Measurements from ENCODE around the gene TMEM202. TPM values are rescaled to one million over a fixed set of nuclear protein-coding genes. Genes with fewer than 3 reads are reported as not detected.

The TMEM202 gene
- total and polyA plus RNA-seq, 2 experiments from 2014 or later: not detected

GRCh38 chr15:72358121-72358520 is 40.0 kb upstream of the TMEM202 start (continued):
- TF ChIP-seq, protein P1, sequence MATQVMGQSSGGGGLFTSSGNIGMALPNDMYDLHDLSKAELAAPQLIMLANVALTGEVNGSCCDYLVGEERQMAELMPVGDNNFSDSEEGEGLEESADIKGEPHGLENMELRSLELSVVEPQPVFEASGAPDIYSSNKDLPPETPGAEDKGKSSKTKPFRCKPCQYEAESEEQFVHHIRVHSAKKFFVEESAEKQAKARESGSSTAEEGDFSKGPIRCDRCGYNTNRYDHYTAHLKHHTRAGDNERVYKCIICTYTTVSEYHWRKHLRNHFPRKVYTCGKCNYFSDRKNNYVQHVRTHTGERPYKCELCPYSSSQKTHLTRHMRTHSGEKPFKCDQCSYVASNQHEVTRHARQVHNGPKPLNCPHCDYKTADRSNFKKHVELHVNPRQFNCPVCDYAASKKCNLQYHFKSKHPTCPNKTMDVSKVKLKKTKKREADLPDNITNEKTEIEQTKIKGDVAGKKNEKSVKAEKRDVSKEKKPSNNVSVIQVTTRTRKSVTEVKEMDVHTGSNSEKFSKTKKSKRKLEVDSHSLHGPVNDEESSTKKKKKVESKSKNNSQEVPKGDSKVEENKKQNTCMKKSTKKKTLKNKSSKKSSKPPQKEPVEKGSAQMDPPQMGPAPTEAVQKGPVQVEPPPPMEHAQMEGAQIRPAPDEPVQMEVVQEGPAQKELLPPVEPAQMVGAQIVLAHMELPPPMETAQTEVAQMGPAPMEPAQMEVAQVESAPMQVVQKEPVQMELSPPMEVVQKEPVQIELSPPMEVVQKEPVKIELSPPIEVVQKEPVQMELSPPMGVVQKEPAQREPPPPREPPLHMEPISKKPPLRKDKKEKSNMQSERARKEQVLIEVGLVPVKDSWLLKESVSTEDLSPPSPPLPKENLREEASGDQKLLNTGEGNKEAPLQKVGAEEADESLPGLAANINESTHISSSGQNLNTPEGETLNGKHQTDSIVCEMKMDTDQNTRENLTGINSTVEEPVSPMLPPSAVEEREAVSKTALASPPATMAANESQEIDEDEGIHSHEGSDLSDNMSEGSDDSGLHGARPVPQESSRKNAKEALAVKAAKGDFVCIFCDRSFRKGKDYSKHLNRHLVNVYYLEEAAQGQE (IDR thresholded peaks at IDR 0.05; ENCODE audit: unreplicated experiment): no peak
- no peak for TF ChIP-seq CREB1 (CRISPR knock-in tag; IDR thresholded peaks at IDR 0.05; ENCODE audit: low read depth)
- TF ChIP-seq ETS1 (IDR thresholded peaks at IDR 0.05): no peak
- no peak for TF ChIP-seq JUNB (IDR thresholded peaks at IDR 0.05; ENCODE audit: unreplicated experiment)
- no peak for TF ChIP-seq NANOG (IDR thresholded peaks at IDR 0.05; ENCODE audit: borderline replicate concordance)
- TF ChIP-seq CTCF (conservative IDR thresholded peaks at IDR 0.05; ENCODE audit: low read depth in 2 of 2): no peak
- no peak for TF ChIP-seq EZH2phosphoT487 (IDR thresholded peaks at IDR 0.05; ENCODE audit: unreplicated experiment)
- TF ChIP-seq STAT1 (IDR thresholded peaks at IDR 0.05; ENCODE audit: unreplicated experiment): no peak

DNA sequence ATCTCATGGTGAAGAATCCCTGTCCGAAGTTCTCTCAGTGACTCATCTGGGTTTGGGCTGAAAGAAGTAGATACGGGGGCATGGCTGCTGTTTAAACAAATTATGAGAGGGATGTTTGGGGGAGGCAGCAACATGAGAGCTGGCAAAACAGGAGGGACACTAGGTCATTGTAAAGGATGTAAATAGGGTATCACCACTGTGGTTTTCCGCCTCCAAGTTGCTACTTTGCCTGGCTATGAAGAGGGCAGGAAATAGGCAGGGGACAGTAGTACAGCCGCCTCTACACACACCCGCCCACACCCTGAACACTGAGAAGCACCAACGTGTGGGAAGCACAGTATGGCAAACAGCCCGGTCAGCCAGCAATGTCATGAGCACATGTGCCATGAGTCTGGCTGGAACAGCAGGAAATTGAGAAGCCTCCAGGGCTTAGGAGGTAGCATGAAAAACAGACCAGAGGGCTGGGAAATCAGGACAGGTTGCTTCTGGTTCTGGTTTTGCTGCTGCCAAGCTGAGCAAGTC is 39.4 kb upstream of the TMEM202 start:
- H3K4me1 Mint-ChIP-seq: no peaks in the 10 kb centered on the region
- H3K4me3 Mint-ChIP-seq: no peak overlapping the region
- Histone ChIP-seq H3K4me3 (no peak overlapping the region), H3K27me3 (ENCODE audit: insufficient read depth) (no peaks in the 10 kb centered on the region), H3K4me1 (ENCODE audit: insufficient read depth) (no peaks in the 10 kb centered on the region), H3K9me2 (ENCODE audit: insufficient read depth) (no peaks in the 10 kb centered on the region), H3K27ac (ENCODE audit: low read depth) (no peak overlapping the region), H3K4me2 (no peak overlapping the region), H3K79me2 (replicated peaks; ENCODE audit: insufficient read depth) (0 out of 2 replicates have a peak, but pooled peaks cover 8% of the 10 kb centered on the region), H4K20me1 (replicated peaks; ENCODE audit: insufficient read depth) (peaks cover 5% of the 10 kb centered on the region; the same call in 1 of the 2 replicates), H2AFZ (no peak overlapping the region), H3K36me3 (ENCODE audit: insufficient read depth) (no peaks in the 10 kb centered on the region), H3F3A (replicated peaks; ENCODE audit: low read depth) (no peaks in the 10 kb centered on the region)
- H3K9me3 Mint-ChIP-seq: no peaks in the 10 kb centered on the region
- no peaks in the 10 kb centered on the region for H3K36me3 Mint-ChIP-seq (ENCODE audit: low read depth)
- ATAC-seq (no peak), DNase-seq (ENCODE audit: low spot score) (no peak)
- H3K27me3 Mint-ChIP-seq (ENCODE audit: insufficient read depth, low read depth, poor library complexity): peaks cover 2% of the 10 kb centered on the region
- H3K27ac Mint-ChIP-seq: no peak overlapping the region
- no peak for TF ChIP-seq CTCF (conservative IDR thresholded peaks at IDR 0.05; ENCODE audit: low read depth in 2 of 2)
- no peak for TF ChIP-seq CREB1 (CRISPR knock-in tag; IDR thresholded peaks at IDR 0.05; ENCODE audit: low read depth)
- TF ChIP-seq ZNF462 (CRISPR knock-in tag; IDR thresholded peaks at IDR 0.05): no peak
- no peak for TF ChIP-seq STAT1 (IDR thresholded peaks at IDR 0.05; ENCODE audit: unreplicated experiment)
